Common myeloid progenitor, CD34-positive (primary cell): ENCODE results near the gene TEAD4.

Source experiments
- CTCF ChIA-PET: fragments of 350-600 bp; sonication (Branson Sonifier 250); formaldehyde crosslinking; loops from one replicate; lab custom pipeline; 2021; ENCODE audit warnings: antibody characterized with exemption; lab: Charles Lee
- POLR2A ChIA-PET: fragments of 350-600 bp; sonication (Branson Sonifier 250); formaldehyde crosslinking; loops from one replicate; lab custom pipeline; 2021; ENCODE audit warnings: antibody characterized with exemption; lab: Charles Lee
- DNase-seq, 3 donors: peaks; one replicate each; pipeline versions ENCODE4 v3.0.0 to v3.0.0-alpha.2; 2013
- H3K27ac ChIP-seq, 2 experiments: 1 replicate in 1 of 2; 2 replicates in 1 of 2; pipeline ENCODE4 v1.7.0; 2013; ENCODE audit warnings: inconsistent platforms in 2 of 2, low read length in 2 of 2, mild to moderate bottlenecking in 2 of 2, low read depth in 1 of 2, moderate library complexity in 1 of 2; ENCODE audit not compliant: severe bottlenecking in 2 of 2, insufficient read depth in 1 of 2, poor library complexity in 1 of 2
- H3K27me3 ChIP-seq, 5 experiments: replicated peaks in 2 of 5; 1 replicate in 3 of 5; 2 replicates in 2 of 5; pipeline versions ENCODE4 v1.6.1 to v1.7.0; 2013; ENCODE audit warnings: low read length in 4 of 5, mild to moderate bottlenecking in 2 of 5, moderate library complexity in 2 of 5, inconsistent platforms in 1 of 5; ENCODE audit not compliant: insufficient read depth in 5 of 5, control insufficient read depth in 4 of 5
- H3K36me3 ChIP-seq, 4 experiments: 1 replicate in 2 of 4; 2 replicates in 2 of 4; pipeline versions ENCODE4 v1.6.1 to v1.7.0; 2013; ENCODE audit warnings: low read length in 3 of 4, control low read depth in 1 of 4, mild to moderate bottlenecking in 1 of 4; ENCODE audit not compliant: control insufficient read depth in 4 of 4, insufficient read depth in 4 of 4
- H3K4me1 ChIP-seq, 4 experiments: 1 replicate in 3 of 4; 2 replicates in 1 of 4; pipeline versions ENCODE4 v1.6.1 to v1.7.1; 2013; ENCODE audit warnings: low read length in 3 of 4, mild to moderate bottlenecking in 3 of 4, control low read depth in 1 of 4, inconsistent platforms in 1 of 4, moderate library complexity in 1 of 4; ENCODE audit not compliant: control insufficient read depth in 4 of 4, insufficient read depth in 4 of 4; ENCODE audit errors: control extremely low read depth in 1 of 4
- H3K4me3 ChIP-seq, 7 experiments: 1 replicate in 4 of 7; 2 replicates in 3 of 7; pipeline versions ENCODE4 v1.5.1 to v1.7.0; 2013; ENCODE audit warnings: mild to moderate bottlenecking in 7 of 7, low read length in 6 of 7, moderate library complexity in 6 of 7, inconsistent platforms in 2 of 7, low read depth in 2 of 7, control low read depth in 1 of 7; ENCODE audit not compliant: insufficient read depth in 4 of 7, control insufficient read depth in 1 of 7; ENCODE audit errors: extremely low read depth in 1 of 7
- H3K9me3 ChIP-seq, 5 experiments: 1 replicate in 4 of 5; 2 replicates in 1 of 5; pipeline versions ENCODE4 v1.6.1 to v1.7.1; 2013; ENCODE audit warnings: low read length in 4 of 5, mild to moderate bottlenecking in 2 of 5, inconsistent platforms in 1 of 5, low read depth in 1 of 5, moderate library complexity in 1 of 5; ENCODE audit not compliant: control insufficient read depth in 4 of 5, insufficient read depth in 2 of 5; ENCODE audit errors: control extremely low read depth in 1 of 5
- WGBS: methylation state at CpG from one replicate; pipeline ENCODE4 v1.1.5; 2013; ENCODE audit not compliant: insufficient coverage; 5-methylcytosine and 5-hydroxymethylcytosine counted together

The TEAD4 gene

DNA sequence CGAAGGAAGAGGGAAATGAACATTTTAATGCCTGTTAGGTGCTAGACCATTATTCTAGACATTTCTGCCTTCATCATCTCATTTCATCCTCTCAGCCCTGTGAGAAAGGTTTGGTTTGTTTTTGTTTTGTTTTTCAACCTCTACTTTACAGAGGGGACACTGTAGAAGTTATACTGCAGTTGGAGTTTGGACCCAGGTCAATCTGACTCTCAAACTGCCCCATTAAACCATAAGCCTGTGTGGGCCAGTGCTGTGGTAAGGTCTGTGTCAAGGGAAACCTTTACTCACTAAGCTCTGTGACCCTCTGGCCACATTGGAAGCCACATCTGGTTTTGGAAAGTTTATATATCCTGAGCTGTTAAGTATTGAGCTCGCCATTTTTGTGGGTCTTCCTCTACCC lies 8.5 kb downstream of the TEAD4 start:
- Histone ChIP-seq H3K4me1 (no peaks in the 10 kb centered on the region), H3K27ac (no peak overlapping the region), H3K9me3 (no peaks in the 10 kb centered on the region), H3K36me3 (no peaks in the 10 kb centered on the region), H3K4me3 (no peak overlapping the region), H3K27me3 (peaks cover 0 to 16% (median 6%) of the 10 kb centered on the region in 5 experiments)
- no CpG with 5 or more reads among the region's 2 CpGs for WGBS
- CTCF ChIA-PET = no interaction called here
- no peak for DNase-seq
- POLR2A ChIA-PET = no interaction called here

DNA sequence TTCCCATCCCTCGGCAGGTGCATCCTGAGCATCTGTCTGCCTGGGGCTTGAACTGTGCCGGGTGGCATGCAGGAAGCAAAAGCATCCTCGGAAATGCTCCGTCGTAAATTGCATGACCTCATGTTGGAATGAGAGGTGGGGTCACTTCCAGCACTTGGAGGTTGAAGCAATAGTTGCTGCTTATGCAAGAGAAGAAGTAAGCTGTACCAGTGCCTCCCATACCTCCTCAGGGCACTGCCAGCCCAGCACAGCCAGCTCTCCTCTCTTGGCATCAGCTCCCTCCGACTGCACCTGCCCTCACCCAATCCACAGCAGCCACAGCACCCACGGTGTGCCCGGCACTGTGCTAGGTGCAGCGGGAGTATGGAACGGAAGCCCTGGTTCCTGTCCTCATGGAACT lies 11.5 kb downstream of the TEAD4 start:
- POLR2A ChIA-PET = no interaction called here
- 85% methylated on average over 10 of the region's 10 CpGs for WGBS
- peaks cover 0 to 4% (median 0%) of the 10 kb centered on the region in 5 experiments for H3K27me3 ChIP-seq

DNA sequence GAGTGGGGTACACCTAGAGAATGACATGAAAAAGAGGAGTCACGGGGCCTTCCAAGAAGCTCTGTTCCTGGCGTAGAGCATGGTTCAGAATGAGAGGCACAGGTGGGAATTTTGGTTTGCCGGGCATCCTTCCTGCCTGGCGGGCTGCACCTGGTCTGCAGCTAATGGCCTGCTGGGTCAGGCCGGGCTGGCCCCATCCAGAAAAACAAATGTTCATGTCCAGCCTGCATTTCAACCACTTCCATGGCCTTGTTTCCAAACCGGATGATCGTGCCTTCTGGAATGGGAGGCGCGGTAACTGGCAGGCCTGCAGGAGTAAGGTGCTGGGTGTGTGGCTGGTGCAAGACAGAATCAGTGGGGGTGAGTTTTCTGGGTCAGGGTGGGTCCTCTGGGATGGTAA lies 14.4 kb downstream of the TEAD4 start:
- Histone ChIP-seq H3K27me3 (peaks cover 0 to 4% (median 0%) of the 10 kb centered on the region in 5 experiments), H3K9me3 (no peaks in the 10 kb centered on the region), H3K36me3 (no peaks in the 10 kb centered on the region), H3K4me3 (no peak overlapping the region), H3K27ac (no peak overlapping the region), H3K4me1 (no peaks in the 10 kb centered on the region)
- DNase-seq = no peak
- ChIA-PET POLR2A (no interaction called here), CTCF (interaction anchor here (0.6 kb wide), 1 partner anchor 789 kb away, joined by 6 read pairs; no protein-coding TSS in a partner anchor)
- 98% methylated on average over 8 of the region's 9 CpGs for WGBS

More for the DNA sequence above, 11.5 kb downstream of the TEAD4 start:
- CTCF ChIA-PET = no interaction called here
- H3K4me1 ChIP-seq = no peaks in the 10 kb centered on the region
- no peak overlapping the region for H3K4me3 ChIP-seq
- H3K9me3 ChIP-seq = no peaks in the 10 kb centered on the region
- H3K36me3 ChIP-seq = no peaks in the 10 kb centered on the region
- no peak overlapping the region for H3K27ac ChIP-seq
- DNase-seq = no peak

DNA sequence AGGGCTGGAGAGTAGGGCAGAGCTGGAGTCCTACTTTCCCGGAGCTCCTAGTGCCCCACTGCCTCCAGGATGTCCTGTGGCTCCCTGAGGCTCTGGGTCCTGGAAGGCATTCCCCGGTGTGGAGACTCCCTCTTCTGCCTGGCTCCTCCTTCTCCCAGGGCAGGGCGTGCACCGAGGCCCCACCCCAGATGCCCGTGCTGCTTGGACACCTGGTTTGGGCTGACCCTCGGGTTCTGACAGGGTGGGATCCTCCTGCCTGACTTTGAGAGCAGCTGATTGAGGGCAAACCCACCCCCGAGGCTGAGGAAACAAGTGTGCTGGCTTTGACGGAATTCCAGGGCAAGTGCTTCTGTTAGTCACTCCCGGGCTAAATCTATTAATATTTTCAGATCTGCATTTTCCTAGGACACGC lies 15.4 kb downstream of the TEAD4 start:
- Histone ChIP-seq H3K4me1 (no peaks in the 10 kb centered on the region), H3K27me3 (peaks cover 0 to under 1% (median 0%) of the 10 kb centered on the region in 5 experiments), H3K27ac (no peak overlapping the region), H3K4me3 (no peak overlapping the region), H3K36me3 (no peaks in the 10 kb centered on the region), H3K9me3 (no peaks in the 10 kb centered on the region)
- ChIA-PET CTCF (interaction anchor here (0.6 kb wide), 1 partner anchor 275 kb away, joined by 3 read pairs; no protein-coding TSS in a partner anchor), POLR2A (no interaction called here)
- 89% methylated on average over 8 of the region's 10 CpGs for WGBS
- no peak for DNase-seq

DNA sequence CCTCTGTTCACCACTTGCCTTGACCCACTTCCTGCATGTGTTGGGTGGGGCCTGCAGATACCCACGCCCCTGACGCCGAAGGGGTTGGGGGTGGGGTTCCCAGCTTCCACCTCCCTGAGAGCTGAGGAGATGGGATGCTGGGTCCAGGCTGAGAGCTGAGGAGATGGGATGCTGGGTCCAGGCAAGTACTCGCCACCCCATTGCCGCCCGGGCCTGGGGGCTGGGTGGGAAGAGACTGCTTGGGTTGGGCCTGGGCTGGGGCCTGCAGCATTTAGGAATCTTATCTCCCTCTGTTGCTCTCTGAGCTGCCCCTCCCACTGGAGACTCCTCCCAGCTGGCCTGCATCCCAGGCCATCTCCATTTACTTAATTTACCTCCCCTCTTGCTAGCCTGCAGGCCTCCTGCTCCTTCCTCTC lies 17.4 kb downstream of the TEAD4 start:
- H3K27me3 ChIP-seq = peaks cover 0 to 4% (median 0%) of the 10 kb centered on the region in 5 experiments
- DNase-seq = no peak
- no peak overlapping the region for H3K4me3 ChIP-seq
- no peak overlapping the region for H3K27ac ChIP-seq
- POLR2A ChIA-PET = no interaction called here
- CTCF ChIA-PET = interaction anchor here (1.1 kb wide), 1 partner anchor 58 kb away, joined by 3 read pairs; no protein-coding TSS in a partner anchor
- no peaks in the 10 kb centered on the region for H3K4me1 ChIP-seq
- no peaks in the 10 kb centered on the region for H3K36me3 ChIP-seq
- no peaks in the 10 kb centered on the region for H3K9me3 ChIP-seq
- 92% methylated on average over 4 of the region's 6 CpGs for WGBS

DNA sequence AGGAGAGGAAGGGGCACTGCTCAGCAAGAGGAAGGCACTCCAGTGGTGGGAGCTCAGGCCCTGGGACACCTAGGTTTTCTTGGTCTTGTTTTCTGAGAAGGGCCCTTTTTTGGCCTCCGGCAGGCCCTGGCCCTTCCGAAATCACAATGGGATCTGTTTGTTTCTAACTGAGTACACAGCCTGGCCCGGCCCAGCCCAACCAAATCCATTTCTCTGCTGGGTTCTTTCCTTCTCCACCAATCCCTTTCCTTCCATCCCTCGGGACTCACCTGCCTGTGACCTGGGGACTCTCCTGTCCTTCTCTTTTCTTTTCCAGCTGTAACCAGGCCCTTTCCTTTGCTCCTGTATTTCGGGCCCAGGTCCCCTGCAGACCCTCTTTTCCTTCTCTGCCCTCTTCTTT lies 18.6 kb downstream of the TEAD4 start:
- no peak for DNase-seq
- Histone ChIP-seq H3K4me3 (no peak overlapping the region), H3K9me3 (no peaks in the 10 kb centered on the region), H3K27ac (no peak overlapping the region), H3K36me3 (no peaks in the 10 kb centered on the region), H3K4me1 (no peaks in the 10 kb centered on the region), H3K27me3 (peaks cover 0 to 5% (median 0%) of the 10 kb centered on the region in 5 experiments)
- ChIA-PET POLR2A (no interaction called here), CTCF (no interaction called here)
- WGBS = 89% methylated on average over 4 of the region's 5 CpGs

DNA sequence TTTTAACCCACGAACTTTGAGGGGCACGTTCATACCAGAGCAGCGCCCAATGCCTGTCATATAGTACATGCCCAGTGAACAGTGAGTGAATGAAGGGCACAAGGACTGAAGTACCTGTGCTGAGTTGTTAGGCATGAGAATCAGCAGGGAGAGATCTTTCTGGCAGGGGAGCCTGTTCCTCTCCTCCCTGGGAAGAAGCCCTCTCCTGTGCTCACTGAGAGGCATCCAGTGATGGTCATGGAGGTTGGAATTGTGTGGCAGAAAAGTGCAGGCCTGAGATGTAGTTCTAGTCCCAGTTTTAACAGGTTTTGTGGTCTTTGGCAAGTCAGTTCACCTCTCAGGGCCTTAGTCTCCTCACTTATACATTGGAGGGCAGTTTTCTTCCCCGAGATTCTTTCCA lies 20.6 kb downstream of the TEAD4 start:
- no peaks in the 10 kb centered on the region for H3K36me3 ChIP-seq
- H3K4me3 ChIP-seq = no peak overlapping the region
- no peaks in the 10 kb centered on the region for H3K4me1 ChIP-seq
- no peak overlapping the region for H3K27ac ChIP-seq
- H3K27me3 ChIP-seq = peaks cover 0 to 5% (median 0%) of the 10 kb centered on the region in 5 experiments
- 97% methylated on average over 4 of the region's 4 CpGs for WGBS
- no peaks in the 10 kb centered on the region for H3K9me3 ChIP-seq
- ChIA-PET POLR2A (no interaction called here), CTCF (no interaction called here)
- DNase-seq = no peak
